ENCODE results near the gene ALDOA.
A peak's percentile ranks its signal among the peaks of the same experiment; 100 is the strongest.

The ALDOA gene

GRCh38 chr16:30065943-30066760 is 592 bp downstream of the ALDOA start:
- in situ Hi-C loops (cut with HindIII; ENCODE audit: low pct_ligation_motif_present, low pct_unique_long_range_greater_than_20kb, low sequenced_read_pairs) = no loop called here
- DNase-seq = peak; percentile 65

DNA sequence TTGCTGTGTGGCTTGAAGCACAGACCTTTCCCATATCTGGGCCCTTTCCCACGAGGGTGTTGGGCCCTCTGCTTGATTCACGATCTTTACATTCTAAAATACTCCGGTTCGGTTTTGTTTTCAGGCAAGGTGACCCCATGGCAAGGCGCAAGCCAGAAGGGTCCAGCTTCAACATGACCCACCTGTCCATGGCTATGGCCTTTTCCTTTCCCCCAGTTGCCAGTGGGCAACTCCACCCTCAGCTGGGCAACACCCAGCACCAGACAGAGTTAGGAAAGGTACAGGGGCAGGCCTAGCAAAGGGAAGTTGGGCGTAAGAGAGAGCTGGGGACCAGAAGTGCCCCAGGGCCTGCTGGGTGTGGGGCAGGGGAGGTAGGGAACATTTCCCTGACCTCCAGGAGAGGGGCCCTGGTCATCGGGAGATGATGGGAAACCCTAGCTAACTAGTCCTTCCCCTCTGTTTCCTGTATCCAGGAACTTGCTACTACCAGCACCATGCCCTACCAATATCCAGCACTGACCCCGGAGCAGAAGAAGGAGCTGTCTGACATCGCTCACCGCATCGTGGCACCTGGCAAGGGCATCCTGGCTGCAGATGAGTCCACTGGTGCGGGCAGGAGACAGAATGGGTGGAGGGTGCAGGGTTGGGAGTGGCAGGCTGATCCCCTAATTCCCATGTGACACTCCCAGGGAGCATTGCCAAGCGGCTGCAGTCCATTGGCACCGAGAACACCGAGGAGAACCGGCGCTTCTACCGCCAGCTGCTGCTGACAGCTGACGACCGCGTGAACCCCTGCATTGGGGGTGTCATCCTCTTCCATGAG is 1.4 kb downstream of the ALDOA start:
- in situ Hi-C loops (cut with HindIII; ENCODE audit: low pct_ligation_motif_present, low pct_unique_long_range_greater_than_20kb, low sequenced_read_pairs) = no loop called here
- no peak for DNase-seq

- in situ Hi-C loops (cut with HindIII; ENCODE audit: low pct_ligation_motif_present, low pct_unique_long_range_greater_than_20kb, low sequenced_read_pairs) = no loop called here
- DNase-seq = no peak
These were observed 2.0 kb downstream of the ALDOA start for GRCh38 chr16:30067584-30067916.

GRCh38 chr16:30068333-30068732 is 2.8 kb downstream of the ALDOA start:
- in situ Hi-C loops (cut with HindIII; ENCODE audit: low pct_ligation_motif_present, low pct_unique_long_range_greater_than_20kb, low sequenced_read_pairs) = no loop called here
- DNase-seq = no peak

- peak; percentile 64 for DNase-seq
- in situ Hi-C loops (cut with HindIII; ENCODE audit: low pct_ligation_motif_present, low pct_unique_long_range_greater_than_20kb, low sequenced_read_pairs) = no loop called here
These were observed 3.4 kb downstream of the ALDOA start for GRCh38 chr16:30068750-30069610.

DNA sequence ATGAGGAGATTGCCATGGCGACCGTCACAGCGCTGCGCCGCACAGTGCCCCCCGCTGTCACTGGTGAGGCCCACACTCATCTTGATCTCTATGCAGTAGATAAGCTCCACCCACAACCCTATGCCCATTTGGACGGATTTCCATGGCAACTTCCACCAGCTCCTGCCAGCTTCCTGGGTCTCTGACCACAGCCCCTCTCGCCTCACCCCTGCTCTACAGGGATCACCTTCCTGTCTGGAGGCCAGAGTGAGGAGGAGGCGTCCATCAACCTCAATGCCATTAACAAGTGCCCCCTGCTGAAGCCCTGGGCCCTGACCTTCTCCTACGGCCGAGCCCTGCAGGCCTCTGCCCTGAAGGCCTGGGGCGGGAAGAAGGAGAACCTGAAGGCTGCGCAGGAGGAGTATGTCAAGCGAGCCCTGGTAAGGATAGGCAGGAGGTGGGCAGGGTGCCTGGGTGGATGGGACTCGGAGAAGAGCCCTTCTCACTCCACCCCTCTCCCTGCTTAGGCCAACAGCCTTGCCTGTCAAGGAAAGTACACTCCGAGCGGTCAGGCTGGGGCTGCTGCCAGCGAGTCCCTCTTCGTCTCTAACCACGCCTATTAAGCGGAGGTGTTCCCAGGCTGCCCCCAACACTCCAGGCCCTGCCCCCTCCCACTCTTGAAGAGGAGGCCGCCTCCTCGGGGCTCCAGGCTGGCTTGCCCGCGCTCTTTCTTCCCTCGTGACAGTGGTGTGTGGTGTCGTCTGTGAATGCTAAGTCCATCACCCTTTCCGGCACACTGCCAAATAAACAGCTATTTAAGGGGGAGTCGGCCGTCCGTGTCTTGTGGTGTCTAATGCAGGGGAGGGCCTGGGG is 4.3 kb downstream of the ALDOA start:
- in situ Hi-C loops (cut with HindIII; ENCODE audit: low pct_ligation_motif_present, low pct_unique_long_range_greater_than_20kb, low sequenced_read_pairs) = no loop called here
- no peak for DNase-seq

- in situ Hi-C loops (cut with HindIII; ENCODE audit: low pct_ligation_motif_present, low pct_unique_long_range_greater_than_20kb, low sequenced_read_pairs) = no loop called here
These were observed 4.9 kb downstream of the ALDOA start for GRCh38 chr16:30070490-30070889.

DNA sequence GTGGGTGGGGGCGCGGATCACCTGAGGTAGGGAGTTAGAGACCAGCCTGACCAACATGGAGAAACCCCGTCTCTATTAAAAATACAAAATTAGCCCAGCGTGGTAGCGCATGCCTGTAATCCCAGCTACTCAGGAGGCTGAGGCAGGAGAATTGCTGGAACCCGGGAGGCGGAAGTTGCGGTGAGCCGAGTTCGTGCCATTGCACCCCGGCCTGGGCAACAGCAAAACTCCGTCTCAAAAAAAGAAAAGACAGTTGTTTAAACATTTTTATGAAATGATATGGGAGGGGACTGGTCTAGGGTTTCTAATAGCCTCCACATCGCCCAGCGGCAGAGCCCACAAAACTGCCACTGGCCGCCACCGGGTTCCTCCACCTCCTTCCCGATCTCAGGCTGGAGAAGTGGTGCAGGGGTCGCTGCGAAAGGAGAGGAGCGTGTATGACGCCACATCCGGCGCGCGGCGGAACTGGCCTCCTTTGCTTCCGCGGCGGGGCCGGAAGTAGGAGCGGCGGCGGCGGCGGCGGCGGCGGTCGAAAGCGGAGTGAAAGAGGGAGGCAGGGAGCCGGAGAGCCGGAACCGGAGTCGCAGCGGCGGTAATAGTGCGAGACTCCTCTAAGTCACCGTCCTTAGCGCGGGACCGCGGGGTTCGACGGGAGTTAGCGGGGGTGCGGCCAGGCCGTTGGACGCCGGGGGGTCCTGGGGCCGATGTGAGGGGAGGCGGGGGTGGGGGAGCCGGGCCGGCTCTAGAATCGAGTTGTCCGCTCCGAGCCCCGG is 10.1 kb downstream of the ALDOA start, which contains the start of gene PPP4C:
Gene PPP4C, plus strand, starts transcription at position 492 of the 773 bp plus-strand sequence. CDS start 384 bp downstream, outside the sequence.
- in situ Hi-C loops (cut with HindIII; ENCODE audit: low pct_ligation_motif_present, low pct_unique_long_range_greater_than_20kb, low sequenced_read_pairs) = no loop called here
- DNase-seq = peak; percentile 96

More at GRCh38 chr16:30070490-30070889, 4.9 kb downstream of the ALDOA start:
- DNase-seq = no peak

DNA sequence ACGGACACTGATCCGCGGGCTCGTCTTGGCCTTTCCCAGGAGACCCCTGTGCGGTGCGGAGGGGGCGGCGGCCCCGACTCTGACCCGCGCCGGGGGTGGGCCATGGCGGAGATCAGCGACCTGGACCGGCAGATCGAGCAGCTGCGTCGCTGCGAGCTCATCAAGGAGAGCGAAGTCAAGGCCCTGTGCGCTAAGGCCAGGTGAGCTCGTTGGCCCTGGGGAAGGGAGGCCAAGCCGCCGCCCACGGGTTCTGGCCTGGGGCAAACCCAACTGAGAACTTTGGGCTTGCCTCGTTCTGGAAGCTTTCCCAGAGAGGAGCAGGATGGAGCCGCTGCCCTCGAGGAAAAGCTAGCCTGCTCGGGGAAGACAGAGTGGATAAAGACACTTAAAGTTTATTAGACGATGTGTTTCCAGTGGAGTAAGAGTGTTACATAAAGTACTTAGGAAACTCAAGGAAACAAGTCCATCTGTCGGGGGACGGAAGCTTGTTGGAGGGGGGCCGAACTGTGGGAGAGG is 10.8 kb downstream of the ALDOA start:
- DNase-seq = peak; percentile 37
- in situ Hi-C loops (cut with HindIII; ENCODE audit: low pct_ligation_motif_present, low pct_unique_long_range_greater_than_20kb, low sequenced_read_pairs) = no loop called here

- in situ Hi-C loops (cut with HindIII; ENCODE audit: low pct_ligation_motif_present, low pct_unique_long_range_greater_than_20kb, low sequenced_read_pairs) = no loop called here
These were observed 12.1 kb downstream of the ALDOA start for GRCh38 chr16:30077656-30078055.

GRCh38 chr16:30078744-30079143 is 13.2 kb downstream of the ALDOA start:
- no peak for DNase-seq
- in situ Hi-C loops (cut with HindIII; ENCODE audit: low pct_ligation_motif_present, low pct_unique_long_range_greater_than_20kb, low sequenced_read_pairs) = no loop called here

More at GRCh38 chr16:30077656-30078055, 12.1 kb downstream of the ALDOA start:
- DNase-seq = no peak

DNA sequence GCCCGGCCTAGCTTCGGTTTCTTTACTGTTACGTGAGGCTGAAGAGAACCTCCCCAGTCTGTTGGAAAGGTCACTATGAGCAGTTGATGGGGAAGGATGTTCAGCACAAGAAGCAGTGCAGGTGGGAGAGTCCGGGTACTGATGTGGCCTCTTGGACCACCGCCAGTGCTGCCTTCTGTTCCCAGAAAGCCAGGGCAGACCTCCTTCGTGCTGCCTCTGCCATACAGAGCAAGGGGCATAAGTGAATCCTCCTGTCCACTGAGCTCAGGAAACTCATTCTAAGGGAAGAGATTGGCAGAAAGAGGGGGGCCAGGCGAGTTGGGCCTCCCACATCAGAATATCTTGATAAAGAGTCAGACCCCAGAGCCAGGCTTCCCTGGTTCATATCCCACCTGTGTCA is 13.9 kb downstream of the ALDOA start:
- no peak for DNase-seq
- in situ Hi-C loops (cut with HindIII; ENCODE audit: low pct_ligation_motif_present, low pct_unique_long_range_greater_than_20kb, low sequenced_read_pairs) = no loop called here

GRCh38 chr16:30082545-30083090 is 17.1 kb downstream of the ALDOA start:
- in situ Hi-C loops (cut with HindIII; ENCODE audit: low pct_ligation_motif_present, low pct_unique_long_range_greater_than_20kb, low sequenced_read_pairs) = no loop called here
- DNase-seq = no peak

- in situ Hi-C loops (cut with HindIII; ENCODE audit: low pct_ligation_motif_present, low pct_unique_long_range_greater_than_20kb, low sequenced_read_pairs) = no loop called here
- no peak for DNase-seq
These were observed 17.9 kb downstream of the ALDOA start for GRCh38 chr16:30083216-30084055.

GRCh38 chr16:30084096-30084815 is 18.7 kb downstream of the ALDOA start:
- DNase-seq = no peak
- in situ Hi-C loops (cut with HindIII; ENCODE audit: low pct_ligation_motif_present, low pct_unique_long_range_greater_than_20kb, low sequenced_read_pairs) = no loop called here

Measured in ACHN (cell line).